ENCODE data around the gene TCEAL3. TPM values are rescaled to one million over a fixed set of nuclear protein-coding genes. Genes with fewer than 3 reads are reported as not detected.

Gene TCEAL3
- total RNA-seq = 4.7 and 5.5 TPM in 2 replicates

GRCh38 chrX:103607364-103608305, at the start of gene TCEAL3:
TSS of gene TCEAL3 (plus strand) at chrX:103607963. CDS start at chrX:103609065, 1,102 bp downstream.

GRCh38 chrX:103585411-103586313, 22.1 kb upstream of the TCEAL3 start, which contains the start of gene TCEAL4:
TSS of gene TCEAL4 (plus strand) at chrX:103585515. CDS start at chrX:103586676, 1,161 bp downstream.

GRCh38 chrX:103628386-103629317, 20.9 kb downstream of the TCEAL3 start, which contains the start of gene TCEAL1:
TSS of gene TCEAL1 (plus strand) at chrX:103628975. CDS start at chrX:103629917, 942 bp downstream.

Other genes starting within 250 kb of the TCEAL3 start
- gene BEX3, start 231.4 kb upstream of the TCEAL3 start, total RNA-seq = 92.6 and 160 TPM in 2 replicates
- gene RAB40A, start 88.5 kb upstream of the TCEAL3 start, total RNA-seq = under 0.01 and 0.21 TPM in 2 replicates
- 40.3 and 49.5 TPM in 2 replicates for gene TCEAL4, start 22.4 kb upstream of the TCEAL3 start, total RNA-seq
- gene TCEAL1, start 21.0 kb downstream of the TCEAL3 start, total RNA-seq = 11.5 and 12.0 TPM in 2 replicates
- gene MORF4L2, start 78.7 kb downstream of the TCEAL3 start, total RNA-seq = 272 and 449 TPM in 2 replicates
- gene TMEM31, start 102.9 kb downstream of the TCEAL3 start, total RNA-seq = not detected in 2 replicates
- gene PLP1, start 168.9 kb downstream of the TCEAL3 start, total RNA-seq = not detected in 2 replicates
- 0.07 TPM in 1 of 2 replicates, not detected in the other for gene RAB9B, start 224.3 kb downstream of the TCEAL3 start, total RNA-seq

All from nasal cavity respiratory epithelium epithelial cell of viscerocranial mucosa (primary cell).